ENCODE data around the gene VWA5B1. TPM values are rescaled to one million over a fixed set of nuclear protein-coding genes. Genes with fewer than 3 reads are reported as not detected.
A peak's percentile ranks its signal among the peaks of the same experiment; 100 is the strongest.

The VWA5B1 gene
- total RNA-seq, 2 donors from 2014 or later, result 0.44 TPM; not detected in 1

GRCh38 chr1:20328201-20328600, 37.5 kb downstream of the VWA5B1 start:
- H3K36me3 ChIP-seq (ENCODE audit: control insufficient read depth, insufficient read depth, low read length), result no peaks in the 10 kb centered on the region
- H3K27ac ChIP-seq (ENCODE audit: low read depth, low read length), result no peak overlapping the region
- peaks cover 4% of the 10 kb centered on the region for H3K27me3 ChIP-seq (ENCODE audit: control insufficient read depth, insufficient read depth, low read length, poor library complexity, severe bottlenecking)
- no peaks in the 10 kb centered on the region for H3K9me3 ChIP-seq (ENCODE audit: control insufficient read depth, low read length)
- DNase-seq, result no peak
- Mint-ChIP-seq H3K4me3 (no peak overlapping the region), H3K27me3 (ENCODE audit: insufficient read depth) (peaks cover 25% of the 10 kb centered on the region), H3K36me3 (ENCODE audit: low read depth) (no peaks in the 10 kb centered on the region), H3K4me1 (peaks cover 6% of the 10 kb centered on the region), H3K9me3 (no peaks in the 10 kb centered on the region), H3K27ac (no peak overlapping the region)
- 81 to 87% methylated on average over 6 to 7 of the region's 7 CpGs for WGBS, 2 experiments (ENCODE audit: insufficient coverage in 1 of 2, insufficient read length in 1 of 2)
- TF ChIP-seq CTCF (conservative IDR thresholded peaks at IDR 0.05), result no peak
- no peaks in the 10 kb centered on the region for H3K4me1 ChIP-seq (ENCODE audit: control insufficient read depth, insufficient read depth, low read length)
- H3K9ac ChIP-seq (ENCODE audit: extremely low read depth, low read length, poor library complexity, severe bottlenecking), result no peak overlapping the region
- H3K4me3 ChIP-seq (ENCODE audit: low read length), result no peak overlapping the region

- Mint-ChIP-seq H3K27ac (no peak overlapping the region), H3K9me3 (no peaks in the 10 kb centered on the region), H3K27me3 (ENCODE audit: insufficient read depth) (peaks cover 33% of the 10 kb centered on the region), H3K4me3 (no peak overlapping the region), H3K4me1 (peaks cover 6% of the 10 kb centered on the region), H3K36me3 (ENCODE audit: low read depth) (no peaks in the 10 kb centered on the region)
- no peak overlapping the region for H3K9ac ChIP-seq (ENCODE audit: extremely low read depth, low read length, poor library complexity, severe bottlenecking)
- peak; percentile 68 for TF ChIP-seq CTCF (conservative IDR thresholded peaks at IDR 0.05)
- H3K4me3 ChIP-seq (ENCODE audit: low read length), result no peak overlapping the region
- 91 to 92% methylated on average over 14 of the region's 14 CpGs for whole genome bisulfite sequencing, 2 experiments (ENCODE audit: insufficient coverage in 1 of 2, insufficient read length in 1 of 2)
- H3K27ac ChIP-seq (ENCODE audit: low read depth, low read length), result no peak overlapping the region
- no peaks in the 10 kb centered on the region for H3K36me3 ChIP-seq (ENCODE audit: control insufficient read depth, insufficient read depth, low read length)
- no peaks in the 10 kb centered on the region for H3K27me3 ChIP-seq (ENCODE audit: control insufficient read depth, insufficient read depth, low read length, poor library complexity, severe bottlenecking)
- H3K9me3 ChIP-seq (ENCODE audit: control insufficient read depth, low read length), result no peaks in the 10 kb centered on the region
- peak; percentile 75 for DNase-seq
- H3K4me1 ChIP-seq (ENCODE audit: control insufficient read depth, insufficient read depth, low read length), result no peaks in the 10 kb centered on the region
These were observed 39.3 kb downstream of the VWA5B1 start for GRCh38 chr1:20329793-20330542.

- H3K27ac Mint-ChIP-seq, result no peak overlapping the region
- no peak overlapping the region for H3K4me3 Mint-ChIP-seq
- peaks cover 49% of the 10 kb centered on the region for H3K27me3 Mint-ChIP-seq (ENCODE audit: insufficient read depth)
- H3K4me3 ChIP-seq (ENCODE audit: low read length), result no peak overlapping the region
- no peaks in the 10 kb centered on the region for H3K9me3 ChIP-seq (ENCODE audit: control insufficient read depth, low read length)
- H3K4me1 Mint-ChIP-seq, result no peaks in the 10 kb centered on the region
- no peaks in the 10 kb centered on the region for H3K36me3 ChIP-seq (ENCODE audit: control insufficient read depth, insufficient read depth, low read length)
- TF ChIP-seq CTCF (conservative IDR thresholded peaks at IDR 0.05), result no peak
- WGBS, 2 experiments (ENCODE audit: insufficient coverage in 1 of 2, insufficient read length in 1 of 2), result 70 to 100% methylated on average over 1 to 5 of the region's 5 CpGs
- H3K27ac ChIP-seq (ENCODE audit: low read depth, low read length), result no peak overlapping the region
- H3K9ac ChIP-seq (ENCODE audit: extremely low read depth, low read length, poor library complexity, severe bottlenecking), result no peak overlapping the region
- peaks cover 16% of the 10 kb centered on the region for H3K27me3 ChIP-seq (ENCODE audit: control insufficient read depth, insufficient read depth, low read length, poor library complexity, severe bottlenecking)
- H3K4me1 ChIP-seq (ENCODE audit: control insufficient read depth, insufficient read depth, low read length), result no peaks in the 10 kb centered on the region
- no peak for DNase-seq
- H3K9me3 Mint-ChIP-seq, result no peaks in the 10 kb centered on the region
- H3K36me3 Mint-ChIP-seq (ENCODE audit: low read depth), result no peaks in the 10 kb centered on the region
These were observed 43.4 kb downstream of the VWA5B1 start for GRCh38 chr1:20334103-20334502.
